Stimulated activated naive CD4-positive, alpha-beta T cell treated with Interleukin-2 at 50 U/mL for 16 hours (primary cell): ENCODE data around the gene PLCE1.

Experiments used
- DNase-seq: peaks from one replicate; lab custom pipeline; 2025; lab: John Stamatoyannopoulos, UW

The PLCE1 gene

GRCh38 chr10:93994438-93994801 is 689 bp downstream of the PLCE1 start:
- DNase-seq, result no peak

GRCh38 chr10:93995182-93995581 is 1.5 kb downstream of the PLCE1 start:
- DNase-seq, result no peak

- DNase-seq, result no peak
Observed at GRCh38 chr10:93995598-93996271, 2.0 kb downstream of the PLCE1 start.

- DNase-seq, result no peak
Observed at GRCh38 chr10:93996551-93996950, 2.8 kb downstream of the PLCE1 start.

GRCh38 chr10:93997546-93997945 is 3.8 kb downstream of the PLCE1 start:
- DNase-seq, result no peak

GRCh38 chr10:93999401-93999851 is 5.7 kb downstream of the PLCE1 start:
- DNase-seq, result no peak

GRCh38 chr10:94000638-94001415 is 7.1 kb downstream of the PLCE1 start:
- DNase-seq, result no peak

- DNase-seq, result no peak
Observed at GRCh38 chr10:94001416-94001810, 7.7 kb downstream of the PLCE1 start.

GRCh38 chr10:94002156-94002555 is 8.4 kb downstream of the PLCE1 start:
- no peak for DNase-seq

- no peak for DNase-seq
Observed at GRCh38 chr10:94003488-94003887, 9.8 kb downstream of the PLCE1 start.

GRCh38 chr10:94005050-94005449 is 11.3 kb downstream of the PLCE1 start:
- DNase-seq, result no peak

GRCh38 chr10:94006591-94007550 is 13.1 kb downstream of the PLCE1 start:
- DNase-seq, result no peak

GRCh38 chr10:94008526-94008925 is 14.8 kb downstream of the PLCE1 start:
- no peak for DNase-seq

- no peak for DNase-seq
Observed at GRCh38 chr10:94010116-94010515, 16.4 kb downstream of the PLCE1 start.

- DNase-seq, result no peak
Observed at GRCh38 chr10:94010886-94011285, 17.2 kb downstream of the PLCE1 start.

- DNase-seq, result no peak
Observed at GRCh38 chr10:94011296-94011695, 17.6 kb downstream of the PLCE1 start.

- DNase-seq, result no peak
Observed at GRCh38 chr10:94012834-94013233, 19.1 kb downstream of the PLCE1 start.

GRCh38 chr10:94013331-94013760 is 19.6 kb downstream of the PLCE1 start:
- DNase-seq, result no peak

GRCh38 chr10:94014304-94014703 is 20.6 kb downstream of the PLCE1 start:
- no peak for DNase-seq

GRCh38 chr10:94016727-94017714 is 23.3 kb downstream of the PLCE1 start:
- DNase-seq, result no peak

- DNase-seq, result no peak
Observed at GRCh38 chr10:94018107-94018506, 24.4 kb downstream of the PLCE1 start.
